Neural progenitor cell (in vitro differentiated cells): Measurements from ENCODE around the gene TCAIM. TPM values are rescaled to one million over a fixed set of nuclear protein-coding genes. Genes with fewer than 3 reads are reported as not detected.

ENCODE experiments used
- DNase-seq: peaks from one replicate; pipeline ENCODE4 v3.0.0-alpha.2; 2016; ENCODE audit warnings: low spot score
- H2AFZ ChIP-seq: fragments of 200-600 bp; sonication (generic); replicated peaks from 2 replicates; pipeline ENCODE4 v1.6.1; 2016; ENCODE audit warnings: antibody characterized with exemption
- H3F3A ChIP-seq: fragments of 200-600 bp; sonication (generic); 2 replicates; pipeline ENCODE4 v1.6.1; 2016; ENCODE audit warnings: antibody characterized with exemption, low read depth
- H3K27ac ChIP-seq: fragments of 200-600 bp; sonication (generic); 2 replicates; pipeline ENCODE4 v1.5.1; 2016; ENCODE audit warnings: mild to moderate bottlenecking
- H3K27me3 ChIP-seq: fragments of 200-600 bp; sonication (generic); 2 replicates; pipeline ENCODE4 v1.6.1; 2016; ENCODE audit warnings: mild to moderate bottlenecking, moderate library complexity
- H3K36me3 ChIP-seq: fragments of 200-600 bp; sonication (generic); 2 replicates; pipeline ENCODE4 v1.5.1; 2016
- H3K4me1 ChIP-seq: fragments of 200-600 bp; sonication (generic); 2 replicates; pipeline ENCODE4 v1.6.1; 2016; ENCODE audit warnings: mixed run types
- H3K4me2 ChIP-seq: fragments of 200-600 bp; sonication (generic); 2 replicates; pipeline ENCODE4 v1.6.1; 2016
- H3K4me3 ChIP-seq: fragments of 200-600 bp; sonication (generic); 2 replicates; pipeline ENCODE4 v1.5.1; 2016
- H3K79me2 ChIP-seq: fragments of 200-600 bp; sonication (generic); 2 replicates; pipeline ENCODE4 v1.6.1; 2016; ENCODE audit warnings: low read depth
- H3K9ac ChIP-seq: fragments of 200-600 bp; sonication (generic); 2 replicates; pipeline ENCODE4 v1.6.1; 2016
- H3K9me3 ChIP-seq: fragments of 200-600 bp; sonication (generic); 2 replicates; pipeline ENCODE4 v1.5.1; 2016; ENCODE audit warnings: low read depth
- H4K20me1 ChIP-seq: fragments of 200-600 bp; sonication (generic); 2 replicates; pipeline ENCODE4 v1.6.1; 2016; ENCODE audit warnings: low read depth
- H3K27ac Mint-ChIP-seq: 3 replicates; pipeline ENCODE4 v1.8.0; 2021; ENCODE audit warnings: mixed read lengths
- H3K27me3 Mint-ChIP-seq: 2 replicates; pipeline ENCODE4 v1.8.0; 2022; ENCODE audit warnings: low read depth, mild to moderate bottlenecking, inconsistent platforms, moderate library complexity, mixed read lengths; ENCODE audit not compliant: insufficient read depth
- H3K36me3 Mint-ChIP-seq: 3 replicates; pipeline ENCODE4 v1.8.0; 2021; ENCODE audit warnings: mixed read lengths
- H3K4me1 Mint-ChIP-seq: 3 replicates; pipeline ENCODE4 v1.8.0; 2021; ENCODE audit warnings: mixed read lengths
- H3K4me3 Mint-ChIP-seq: 3 replicates; pipeline ENCODE4 v1.8.0; 2021; ENCODE audit warnings: mild to moderate bottlenecking, moderate library complexity, mixed read lengths
- H3K9me3 Mint-ChIP-seq: 3 replicates; pipeline ENCODE4 v1.8.0; 2020; ENCODE audit warnings: mixed read lengths
- CTCF ChIP-seq: fragments of 200-600 bp; sonication (generic); IDR thresholded peaks from 2 replicates; pipeline ENCODE4 v1.5.1; 2017; ENCODE audit warnings: antibody characterized with exemption, mild to moderate bottlenecking
- EZH2 ChIP-seq: fragments of 200-600 bp; sonication (generic); IDR thresholded peaks from 2 replicates; pipeline ENCODE4 v1.6.1; 2017; ENCODE audit warnings: antibody characterized with exemption, mild to moderate bottlenecking, moderate library complexity
- EZH2phosphoT487 ChIP-seq: fragments of 200-600 bp; sonication (generic); IDR thresholded peaks from 2 replicates; pipeline ENCODE4 v1.6.1; 2017; ENCODE audit warnings: antibody characterized with exemption
- total RNA-seq: library from RNA; depleted of rRNA; stranded (reverse); fragments of >200 nt; gene quantifications from 2 replicates; pipeline ENCODE4 v1.2.3, GENCODE V29; 2015; ENCODE audit warnings: low replicate concordance

Gene TCAIM
- total RNA-seq, 1 donor from 2014 or later = 31.8 TPM

- Mint-ChIP-seq H3K27ac (no peak overlapping the region), H3K4me3 (no peak overlapping the region), H3K9me3 (peaks cover 9% of the 10 kb centered on the region), H3K27me3 (peaks cover 12% of the 10 kb centered on the region), H3K4me1 (no peaks in the 10 kb centered on the region), H3K36me3 (peaks cover 69% of the 10 kb centered on the region)
- Histone ChIP-seq H3K27ac (no peak overlapping the region), H3K9ac (no peak overlapping the region), H3K4me1 (no peaks in the 10 kb centered on the region), H4K20me1 (no peaks in the 10 kb centered on the region), H3K9me3 (no peaks in the 10 kb centered on the region), H3K27me3 (no peaks in the 10 kb centered on the region), H3F3A (no peaks in the 10 kb centered on the region), H3K4me2 (no peak overlapping the region), H3K79me2 (no peaks in the 10 kb centered on the region), H3K4me3 (no peak overlapping the region), H3K36me3 (peaks cover 16% of the 10 kb centered on the region), H2AFZ (no peak overlapping the region)
- DNase-seq = no peak
- TF ChIP-seq EZH2 = no peak
- no peak for TF ChIP-seq EZH2phosphoT487
- no peak for TF ChIP-seq CTCF
These were observed 106.5 kb downstream of the TCAIM start for GRCh38 chr3:44444896-44445691.

- Histone ChIP-seq H3K4me3 (no peak overlapping the region), H4K20me1 (no peaks in the 10 kb centered on the region), H3K4me2 (no peak overlapping the region), H3K9me3 (no peaks in the 10 kb centered on the region), H3F3A (no peaks in the 10 kb centered on the region), H3K36me3 (peaks cover 16% of the 10 kb centered on the region), H3K79me2 (no peaks in the 10 kb centered on the region), H3K27me3 (no peaks in the 10 kb centered on the region), H2AFZ (no peak overlapping the region), H3K9ac (no peak overlapping the region), H3K27ac (no peak overlapping the region), H3K4me1 (no peaks in the 10 kb centered on the region)
- DNase-seq = no peak
- Mint-ChIP-seq H3K4me1 (no peaks in the 10 kb centered on the region), H3K9me3 (peaks cover 11% of the 10 kb centered on the region), H3K27me3 (peaks cover 12% of the 10 kb centered on the region), H3K27ac (no peak overlapping the region), H3K4me3 (no peak overlapping the region), H3K36me3 (peaks cover 71% of the 10 kb centered on the region)
- TF ChIP-seq EZH2 (no peak), CTCF (no peak), EZH2phosphoT487 (no peak)
These were observed 107.2 kb downstream of the TCAIM start for GRCh38 chr3:44445786-44446185.

GRCh38 chr3:44446929-44447328 lies 108.4 kb downstream of the TCAIM start:
- peaks cover 11% of the 10 kb centered on the region for H3K9me3 Mint-ChIP-seq

More at GRCh38 chr3:44446929-44447328, 108.4 kb downstream of the TCAIM start:
- Histone ChIP-seq H4K20me1 (peaks cover 6% of the 10 kb centered on the region), H3K9me3 (no peaks in the 10 kb centered on the region), H3F3A (no peaks in the 10 kb centered on the region), H3K4me1 (no peaks in the 10 kb centered on the region), H3K27ac (no peak overlapping the region), H3K27me3 (no peaks in the 10 kb centered on the region), H3K9ac (no peak overlapping the region), H3K4me2 (no peak overlapping the region), H3K79me2 (peaks cover 5% of the 10 kb centered on the region), H3K36me3 (peaks cover 16% of the 10 kb centered on the region), H3K4me3 (no peak overlapping the region), H2AFZ (no peak overlapping the region)
- Mint-ChIP-seq H3K36me3 (peaks cover 76% of the 10 kb centered on the region), H3K27me3 (peaks cover 12% of the 10 kb centered on the region), H3K27ac (no peak overlapping the region), H3K4me3 (no peak overlapping the region), H3K4me1 (no peaks in the 10 kb centered on the region)
- no peak for DNase-seq
- TF ChIP-seq EZH2phosphoT487 (no peak), EZH2 (no peak), CTCF (no peak)
